HCT116 (cell line): ENCODE measurements around the gene OS9. TPM values are rescaled to one million over a fixed set of nuclear protein-coding genes. Genes with fewer than 3 reads are reported as not detected.

ENCODE experiments used
- ATAC-seq: fragments of 200-7000 bp; cut with Tn5 transposase; 2 replicates; pipeline ENCODE4 v1.9.1; 2020; ENCODE audit warnings: mild to moderate bottlenecking, moderate library complexity
- BruUV-seq: library from RNA; stranded (reverse); fragments of 400-500 nt; replicated peaks from 2 replicates; lab custom pipeline; 2021; lab: Mats Ljungman, UMichigan
- CTCF ChIA-PET: fragments of 300-600 bp; sonication (Branson Sonifier 250); formaldehyde crosslinking; loops from one replicate; lab custom pipeline; 2021; ENCODE audit warnings: antibody characterized with exemption; lab: Charles Lee
- POLR2A ChIA-PET: fragments of 300-600, 350-600 bp; sonication (Branson Sonifier 250); formaldehyde crosslinking; loops from one replicate; lab custom pipeline; 2021; ENCODE audit warnings: antibody characterized with exemption; lab: Charles Lee
- RAD21 ChIA-PET, 2 experiments: fragments of 300-600 bp; sonication (Branson Sonifier 250); formaldehyde crosslinking; loops; one replicate each; lab custom pipeline; 2023; ENCODE audit warnings: low total read pairs in 2 of 2; ENCODE audit not compliant: uncharacterized antibody in 2 of 2, unreplicated experiment in 2 of 2, low non-redundant PET in 1 of 2; lab: Charles Lee
- DNase-seq: peaks from one replicate; pipeline ENCODE4 v3.0.0-alpha.2; 2010; ENCODE audit warnings: low read depth, low spot score
- H2AFZ ChIP-seq: fragments of 200-600 bp; shearing (Covaris generic), sonication (generic); 2 replicates; pipeline ENCODE4 v1.6.1; 2017; ENCODE audit warnings: low read depth, mixed run types, mixed read lengths, antibody characterized with exemption, low read length; ENCODE audit not compliant: poor library complexity, severe bottlenecking
- H3K27ac ChIP-seq: 2 replicates; pipeline ENCODE4 v1.5.1; 2012; ENCODE audit warnings: low read depth, low read length
- H3K27me3 ChIP-seq: fragments of 200-600 bp; sonication (generic); 2 replicates; pipeline ENCODE4 v1.6.1; 2016; ENCODE audit warnings: mixed run types, low read length, mixed read lengths; ENCODE audit not compliant: insufficient read depth
- H3K36me3 ChIP-seq, 2 experiments: fragments of 200-500 bp in 1 of 2; fragments of 200-600 bp in 1 of 2; sonication (Bioruptor generic) in 1 of 2; sonication (generic) in 1 of 2; 2 replicates each; pipeline versions ENCODE4 v1.5.1 to v1.6.1; 2014 to 2016; ENCODE audit warnings: low read length in 2 of 2, inconsistent platforms in 1 of 2, mixed read lengths in 1 of 2, mixed run types in 1 of 2; ENCODE audit not compliant: insufficient read depth in 2 of 2, control insufficient read depth in 1 of 2
- H3K4me1 ChIP-seq, 2 experiments: fragments of 200-600 bp in 1 of 2; sonication (generic) in 1 of 2; 2 replicates each; pipeline versions ENCODE4 v1.5.1 to v1.6.1; 2012 to 2017; ENCODE audit warnings: low read length in 2 of 2, inconsistent platforms in 1 of 2, mild to moderate bottlenecking in 1 of 2, mixed read lengths in 1 of 2, mixed run types in 1 of 2, moderate library complexity in 1 of 2; ENCODE audit not compliant: insufficient read depth in 2 of 2, control insufficient read depth in 1 of 2
- H3K4me2 ChIP-seq: fragments of 200-600 bp; sonication (generic); 2 replicates; pipeline ENCODE4 v1.6.1; 2017; ENCODE audit warnings: mixed run types, low read length, mixed read lengths
- H3K4me3 ChIP-seq, 2 experiments: fragments of 200-600 bp in 1 of 2; sonication (generic) in 1 of 2; replicated peaks in 1 of 2; 2 replicates each; pipeline ENCODE4 v1.5.1; 2011 to 2016; ENCODE audit warnings: low read length in 2 of 2, control low read depth in 1 of 2, low read depth in 1 of 2, mild to moderate bottlenecking in 1 of 2, mixed read lengths in 1 of 2, mixed run types in 1 of 2
- H3K79me2 ChIP-seq: fragments of 200-600 bp; sonication (generic); 2 replicates; pipeline ENCODE4 v1.6.1; 2017; ENCODE audit warnings: mild to moderate bottlenecking, mixed run types, low read length, moderate library complexity, mixed read lengths; ENCODE audit not compliant: insufficient read depth
- H3K9ac ChIP-seq: fragments of 200-600 bp; sonication (generic); 2 replicates; pipeline ENCODE4 v1.6.1; 2016; ENCODE audit warnings: low read length, mixed read lengths
- H3K9me2 ChIP-seq: fragments of 200-600 bp; sonication (generic), shearing (Covaris generic); 2 replicates; pipeline ENCODE4 v1.6.1; 2017; ENCODE audit warnings: mixed run types, mild to moderate bottlenecking, moderate library complexity; ENCODE audit not compliant: insufficient read depth
- H3K9me3 ChIP-seq, 2 experiments: fragments of 200-500 bp in 1 of 2; fragments of 200-600 bp in 1 of 2; sonication (Bioruptor generic) in 1 of 2; sonication (generic) in 1 of 2; 2 replicates each; pipeline ENCODE4 v1.6.1; 2014 to 2017; ENCODE audit warnings: low read length in 2 of 2, mixed read lengths in 2 of 2, inconsistent platforms in 1 of 2, low read depth in 1 of 2, mild to moderate bottlenecking in 1 of 2, mixed run types in 1 of 2, moderate library complexity in 1 of 2; ENCODE audit not compliant: control insufficient read depth in 1 of 2, insufficient read depth in 1 of 2
- H4K20me1 ChIP-seq: fragments of 200-600 bp; sonication (generic), shearing (Covaris generic); 2 replicates; pipeline ENCODE4 v1.6.1; 2017; ENCODE audit warnings: mixed run types, mild to moderate bottlenecking, moderate library complexity; ENCODE audit not compliant: insufficient read depth
- CBX3 ChIP-seq: IDR thresholded peaks from 2 replicates; pipeline ENCODE4 v1.6.1; 2012; ENCODE audit warnings: low read depth
- EGR1 ChIP-seq: IDR thresholded peaks from 2 replicates; pipeline ENCODE4 v1.6.1; 2012; ENCODE audit warnings: low read depth
- ELF1 ChIP-seq: IDR thresholded peaks from 2 replicates; pipeline ENCODE4 v1.6.1; 2012; ENCODE audit warnings: low read depth, borderline replicate concordance
- EZH2 ChIP-seq: fragments of 200-600 bp; sonication (generic); IDR thresholded peaks from 2 replicates; pipeline ENCODE4 v1.6.1; 2017; ENCODE audit warnings: antibody characterized with exemption, mixed run types
- EZH2phosphoT487 ChIP-seq: fragments of 200-600 bp; IDR thresholded peaks from 2 replicates; pipeline ENCODE4 v1.6.1; 2018; ENCODE audit warnings: antibody characterized with exemption, borderline replicate concordance
- FOSL1 ChIP-seq: IDR thresholded peaks from 2 replicates; pipeline ENCODE4 v1.6.1; 2012; ENCODE audit warnings: low read depth
- JUND ChIP-seq: IDR thresholded peaks from 2 replicates; pipeline ENCODE4 v1.6.1; 2012
- POLR2AphosphoS5 ChIP-seq: IDR thresholded peaks from 2 replicates; pipeline ENCODE4 v1.6.1; 2011; ENCODE audit warnings: mild to moderate bottlenecking, low read depth, low read length, moderate library complexity
- RAD21 ChIP-seq: IDR thresholded peaks from 2 replicates; pipeline ENCODE4 v1.6.1; 2012; ENCODE audit warnings: low read depth, mild to moderate bottlenecking
- SIN3A ChIP-seq: IDR thresholded peaks from 2 replicates; pipeline ENCODE4 v1.6.1; 2012; ENCODE audit warnings: low read depth
- SP1 ChIP-seq: IDR thresholded peaks from 2 replicates; pipeline ENCODE4 v1.6.1; 2012; ENCODE audit warnings: low read depth
- SRF ChIP-seq: IDR thresholded peaks from 2 replicates; pipeline ENCODE4 v1.6.1; 2012; ENCODE audit warnings: low read depth
- TCF7L2 ChIP-seq: IDR thresholded peaks from 2 replicates; pipeline ENCODE4 v1.7.0; 2011; ENCODE audit warnings: borderline replicate concordance, inconsistent platforms; ENCODE audit not compliant: insufficient read depth, insufficient read length; ENCODE audit errors: extremely low read depth
- YY1 ChIP-seq: IDR thresholded peaks from 2 replicates; pipeline ENCODE4 v1.6.1; 2011; ENCODE audit warnings: low read length, low read depth, moderate library complexity, mild to moderate bottlenecking; ENCODE audit not compliant: insufficient replicate concordance; ENCODE audit errors: extremely low read depth
- ZFX ChIP-seq: fragments of 450-650 bp; IDR thresholded peaks from 2 replicates; pipeline ENCODE4 v1.6.1; 2017
- ZNF274 ChIP-seq: fragments of 200-500 bp; sonication (Bioruptor generic); IDR thresholded peaks from 2 replicates; pipeline ENCODE4 v1.6.1; 2014; ENCODE audit warnings: mild to moderate bottlenecking, low read depth, low read length, inconsistent platforms
- intact Hi-C: fragments of 100-400 bp; cut with micrococcal nuclease; formaldehyde crosslinking; loops from 2 replicates; pipeline ENCODE4 v1.10.0; 2022
- total RNA-seq: library from RNA; stranded (reverse); gene quantifications from one replicate; pipeline ENCODE4 v1.2.1, GENCODE V29; 2021; ENCODE audit not compliant: unreplicated experiment
- TF ChIP-seq, protein P1 (sequence below), 3 experiments: fragments of 200-600 bp in 1 of 3; sonication (generic) in 1 of 3; IDR thresholded peaks in 2 of 3; conservative IDR thresholded peaks in 1 of 3; 2 replicates each; pipeline ENCODE4 v1.5.1; 2012 to 2017; ENCODE audit warnings: low read depth in 2 of 3, low read length in 2 of 3, antibody characterized with exemption in 1 of 3, borderline replicate concordance in 1 of 3, control low read depth in 1 of 3, mild to moderate bottlenecking in 1 of 3, mixed read lengths in 1 of 3, mixed run types in 1 of 3, moderate library complexity in 1 of 3; ENCODE audit not compliant: insufficient read depth in 1 of 3
- TF ChIP-seq, protein P2 (sequence below): IDR thresholded peaks from 2 replicates; pipeline ENCODE4 v1.6.1; 2012

Gene OS9
- total RNA-seq, 1 experiment from 2014 or later, result 98.4 TPM

DNA sequence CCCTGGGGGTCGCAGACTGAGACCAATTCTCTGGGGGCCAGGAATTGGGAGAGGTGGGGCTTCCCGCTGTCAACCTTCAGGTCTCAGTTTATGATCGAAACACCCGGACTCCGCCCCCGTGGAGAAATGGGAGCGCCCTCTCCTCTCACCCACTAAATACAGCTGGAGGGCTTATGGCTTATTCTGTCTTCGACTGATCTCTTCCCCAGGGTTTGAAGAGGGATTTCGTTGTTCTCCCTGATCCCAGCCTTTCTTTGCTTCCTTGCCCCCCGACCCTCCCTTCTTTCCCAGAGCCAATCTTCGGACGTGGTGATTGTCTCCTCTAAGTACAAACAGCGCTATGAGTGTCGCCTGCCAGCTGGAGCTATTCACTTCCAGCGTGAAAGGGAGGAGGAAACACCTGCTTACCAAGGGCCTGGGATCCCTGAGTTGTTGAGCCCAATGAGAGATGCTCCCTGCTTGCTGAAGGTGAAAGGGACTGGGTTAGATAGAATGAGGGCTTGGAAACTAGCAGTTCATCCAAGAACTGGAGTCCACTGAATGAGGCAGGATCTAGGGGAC, 607 bp downstream of the OS9 start:
- Histone ChIP-seq H3K27me3 (no peaks in the 10 kb centered on the region), H3K4me2 (peak overlapping the region; percentile 92), H3K27ac (no peak overlapping the region; the same call in 1 of the 2 replicates), H3K9me2 (no peaks in the 10 kb centered on the region), H3K4me1 (peaks cover 4 to 10% of the 10 kb centered on the region in 2 experiments; a peak in 3 of 4 replicates), H3K4me3 (peak overlapping the region; percentile 95), H4K20me1 (no peaks in the 10 kb centered on the region), H3K36me3 (peaks cover 4 to 6% of the 10 kb centered on the region in 2 experiments; a peak in 2 of 4 replicates), H3K9ac (peak overlapping the region; percentile 74), H2AFZ (no peak overlapping the region), H3K9me3 (no peaks in the 10 kb centered on the region), H3K79me2 (0 out of 2 replicates have a peak, but pooled peaks cover 6% of the 10 kb centered on the region)
- BruUV-seq, result TSS peak; percentile 72
- POLR2A ChIA-PET, result interaction anchor here (1.2 kb wide), 1 partner anchor 32 kb away, joined by 4 read pairs; no protein-coding TSS in a partner anchor
- DNase-seq (no peak), ATAC-seq (peak; percentile 7)
- intact Hi-C loops, result loop anchor here (5.0 kb wide), 1 partner anchor 112 kb away; no protein-coding TSS in a partner anchor
- RAD21 ChIA-PET, result no interaction called here
- CTCF ChIA-PET, result interaction anchor here (2.0 kb wide), 1 partner anchor 31 kb away, joined by 6 read pairs; no protein-coding TSS in a partner anchor
- TF ChIP-seq JUND, result no peak
- no peak for TF ChIP-seq POLR2AphosphoS5
- TF ChIP-seq, protein P1, sequence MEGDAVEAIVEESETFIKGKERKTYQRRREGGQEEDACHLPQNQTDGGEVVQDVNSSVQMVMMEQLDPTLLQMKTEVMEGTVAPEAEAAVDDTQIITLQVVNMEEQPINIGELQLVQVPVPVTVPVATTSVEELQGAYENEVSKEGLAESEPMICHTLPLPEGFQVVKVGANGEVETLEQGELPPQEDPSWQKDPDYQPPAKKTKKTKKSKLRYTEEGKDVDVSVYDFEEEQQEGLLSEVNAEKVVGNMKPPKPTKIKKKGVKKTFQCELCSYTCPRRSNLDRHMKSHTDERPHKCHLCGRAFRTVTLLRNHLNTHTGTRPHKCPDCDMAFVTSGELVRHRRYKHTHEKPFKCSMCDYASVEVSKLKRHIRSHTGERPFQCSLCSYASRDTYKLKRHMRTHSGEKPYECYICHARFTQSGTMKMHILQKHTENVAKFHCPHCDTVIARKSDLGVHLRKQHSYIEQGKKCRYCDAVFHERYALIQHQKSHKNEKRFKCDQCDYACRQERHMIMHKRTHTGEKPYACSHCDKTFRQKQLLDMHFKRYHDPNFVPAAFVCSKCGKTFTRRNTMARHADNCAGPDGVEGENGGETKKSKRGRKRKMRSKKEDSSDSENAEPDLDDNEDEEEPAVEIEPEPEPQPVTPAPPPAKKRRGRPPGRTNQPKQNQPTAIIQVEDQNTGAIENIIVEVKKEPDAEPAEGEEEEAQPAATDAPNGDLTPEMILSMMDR (IDR thresholded peaks at IDR 0.05 in 2 of 3, conservative IDR thresholded peaks at IDR 0.05 in 1 of 3; ENCODE audit: borderline replicate concordance in 1 of 3, insufficient read depth in 1 of 3, low read depth in 2 of 3, low read length in 2 of 3), result no peak
- no peak for TF ChIP-seq ELF1
- TF ChIP-seq YY1, result no peak
- TF ChIP-seq ZNF274, result no peak
- no peak for TF ChIP-seq RAD21
- TF ChIP-seq TCF7L2, result no peak
- no peak for TF ChIP-seq EZH2
- no peak for TF ChIP-seq SRF
- TF ChIP-seq, protein P2, sequence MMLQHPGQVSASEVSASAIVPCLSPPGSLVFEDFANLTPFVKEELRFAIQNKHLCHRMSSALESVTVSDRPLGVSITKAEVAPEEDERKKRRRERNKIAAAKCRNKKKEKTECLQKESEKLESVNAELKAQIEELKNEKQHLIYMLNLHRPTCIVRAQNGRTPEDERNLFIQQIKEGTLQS, result no peak
- TF ChIP-seq SP1, result no peak
- no peak for TF ChIP-seq EGR1
- no peak for TF ChIP-seq FOSL1
- TF ChIP-seq CBX3, result no peak
- no peak for TF ChIP-seq EZH2phosphoT487
- no peak for TF ChIP-seq ZFX
- TF ChIP-seq SIN3A, result no peak
